ENCODE data around the gene CCL26. TPM values are rescaled to one million over a fixed set of nuclear protein-coding genes. Genes with fewer than 3 reads are reported as not detected.
"Not testable (repeated sequence)": the region's sequence is repeated elsewhere in the genome, so short reads cannot be mapped to it uniquely, and the experiment has no call there.

The CCL26 gene
- total RNA-seq, 1 donor from 2014 or later = 1.2 TPM

DNA sequence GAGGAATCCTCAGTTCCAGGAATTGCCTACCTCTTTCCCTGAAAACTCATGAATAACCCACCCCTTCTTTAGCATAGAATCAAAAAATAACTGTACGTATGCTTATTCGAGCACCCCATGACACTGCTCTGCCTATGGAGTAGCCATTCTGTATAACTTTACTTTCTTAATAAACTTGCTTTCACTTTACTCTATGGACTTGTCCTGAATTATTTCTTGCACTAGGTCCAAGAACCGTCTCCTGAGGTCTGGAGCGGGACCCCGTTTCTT lies 30.5 kb upstream of the CCL26 start:
- intact Hi-C loops (cut with DNase I) = no loop called here
- no peak for ATAC-seq
- Histone ChIP-seq H3K4me3 (no peak overlapping the region), H3K27ac (no peak overlapping the region), H3K36me3 (no peaks in the 10 kb centered on the region), H3K9me3 (peaks cover 7% of the 10 kb centered on the region), H3K4me1 (no peaks in the 10 kb centered on the region), H3K27me3 (no peaks in the 10 kb centered on the region)
- no peak for DNase-seq
- TF ChIP-seq, protein P1, sequence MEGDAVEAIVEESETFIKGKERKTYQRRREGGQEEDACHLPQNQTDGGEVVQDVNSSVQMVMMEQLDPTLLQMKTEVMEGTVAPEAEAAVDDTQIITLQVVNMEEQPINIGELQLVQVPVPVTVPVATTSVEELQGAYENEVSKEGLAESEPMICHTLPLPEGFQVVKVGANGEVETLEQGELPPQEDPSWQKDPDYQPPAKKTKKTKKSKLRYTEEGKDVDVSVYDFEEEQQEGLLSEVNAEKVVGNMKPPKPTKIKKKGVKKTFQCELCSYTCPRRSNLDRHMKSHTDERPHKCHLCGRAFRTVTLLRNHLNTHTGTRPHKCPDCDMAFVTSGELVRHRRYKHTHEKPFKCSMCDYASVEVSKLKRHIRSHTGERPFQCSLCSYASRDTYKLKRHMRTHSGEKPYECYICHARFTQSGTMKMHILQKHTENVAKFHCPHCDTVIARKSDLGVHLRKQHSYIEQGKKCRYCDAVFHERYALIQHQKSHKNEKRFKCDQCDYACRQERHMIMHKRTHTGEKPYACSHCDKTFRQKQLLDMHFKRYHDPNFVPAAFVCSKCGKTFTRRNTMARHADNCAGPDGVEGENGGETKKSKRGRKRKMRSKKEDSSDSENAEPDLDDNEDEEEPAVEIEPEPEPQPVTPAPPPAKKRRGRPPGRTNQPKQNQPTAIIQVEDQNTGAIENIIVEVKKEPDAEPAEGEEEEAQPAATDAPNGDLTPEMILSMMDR (IDR thresholded peaks at IDR 0.05) = no peak

DNA sequence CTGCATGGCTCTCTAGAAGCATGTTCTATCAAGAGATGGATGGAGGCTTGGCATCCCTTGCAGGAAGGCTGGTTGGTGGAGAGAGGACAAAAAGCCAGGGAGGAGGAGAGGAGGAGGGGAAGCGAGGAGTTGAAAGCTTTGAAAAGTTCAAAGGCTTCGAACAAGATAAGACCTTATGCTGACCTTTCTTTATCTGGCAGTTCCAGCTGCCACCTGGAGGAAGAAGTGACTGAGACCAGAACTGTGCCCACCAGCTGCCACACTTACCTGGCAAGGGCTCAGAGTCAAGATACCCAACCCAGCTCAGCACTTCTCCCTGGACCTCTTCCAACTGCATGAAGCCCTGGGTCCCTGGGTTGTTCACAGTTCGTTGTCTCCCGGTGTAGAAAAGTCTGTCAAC lies 26.8 kb upstream of the CCL26 start:
- DNase-seq (no peak), ATAC-seq (no peak)
- H3K36me3 ChIP-seq = no peaks in the 10 kb centered on the region
- intact Hi-C loops (cut with DNase I) = no loop called here
- H3K4me1 ChIP-seq = peaks cover 13% of the 10 kb centered on the region
- TF ChIP-seq, protein P1 (IDR thresholded peaks at IDR 0.05) = no peak
- H3K27ac ChIP-seq = no peak overlapping the region
- no peaks in the 10 kb centered on the region for H3K27me3 ChIP-seq
- no peaks in the 10 kb centered on the region for H3K9me3 ChIP-seq
- no peak overlapping the region for H3K4me3 ChIP-seq

DNA sequence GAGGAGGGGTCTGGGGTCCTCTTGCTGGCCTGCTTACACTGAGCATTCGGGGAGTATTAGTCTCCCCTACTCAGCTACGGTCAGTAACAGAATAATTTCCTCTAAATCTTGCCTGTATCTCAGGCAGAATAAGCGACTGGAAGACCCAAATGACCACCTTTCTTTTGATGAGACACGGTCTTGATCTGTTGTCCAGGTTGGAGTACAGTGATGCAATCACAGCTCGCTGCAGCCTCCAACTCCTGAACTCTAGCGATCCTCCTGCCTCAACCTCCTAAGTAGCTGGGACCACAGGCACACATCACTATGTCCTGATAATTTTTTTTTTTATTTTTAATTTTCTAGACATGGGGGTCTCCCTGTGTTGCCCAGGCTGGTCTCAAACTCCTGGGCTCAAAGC lies 24.4 kb upstream of the CCL26 start:
- H3K27ac ChIP-seq = peak overlapping the region; percentile 65
- H3K36me3 ChIP-seq = no peaks in the 10 kb centered on the region
- H3K27me3 ChIP-seq = no peaks in the 10 kb centered on the region
- no peak for DNase-seq
- ATAC-seq = no peak
- H3K4me3 ChIP-seq = no peak overlapping the region
- peaks cover 13% of the 10 kb centered on the region for H3K4me1 ChIP-seq
- no peaks in the 10 kb centered on the region for H3K9me3 ChIP-seq
- intact Hi-C loops (cut with DNase I) = no loop called here
- TF ChIP-seq, protein P1 (IDR thresholded peaks at IDR 0.05) = no peak

DNA sequence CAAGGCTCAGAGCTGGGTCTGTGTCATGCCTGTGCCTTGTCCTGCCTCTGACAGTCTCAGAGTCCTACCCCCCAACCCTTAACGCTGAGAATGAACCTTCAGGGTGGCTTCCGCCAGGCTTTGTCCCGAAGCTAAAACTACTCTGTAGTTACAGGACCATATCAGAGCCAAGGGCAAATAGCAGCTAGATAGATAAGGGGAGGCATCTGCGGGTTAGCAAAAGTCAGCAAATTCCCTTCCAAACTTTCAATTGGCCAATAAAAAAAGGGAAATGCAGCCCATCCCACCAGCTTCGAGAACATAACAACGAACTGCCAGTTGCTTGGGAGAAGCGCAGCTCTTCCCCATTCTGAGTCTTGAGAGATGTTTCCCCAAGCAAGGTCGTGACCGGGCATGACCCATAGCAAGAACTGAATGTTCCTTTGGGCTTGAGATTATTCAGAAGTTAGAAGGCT lies 23.8 kb upstream of the CCL26 start:
- H3K4me1 ChIP-seq = peaks cover 13% of the 10 kb centered on the region
- DNase-seq = no peak
- H3K27me3 ChIP-seq = no peaks in the 10 kb centered on the region
- H3K27ac ChIP-seq = peak overlapping the region; percentile 78
- ATAC-seq = peak; percentile 93
- no peak overlapping the region for H3K4me3 ChIP-seq
- intact Hi-C loops (cut with DNase I) = no loop called here
- H3K36me3 ChIP-seq = no peaks in the 10 kb centered on the region
- no peaks in the 10 kb centered on the region for H3K9me3 ChIP-seq
- TF ChIP-seq, protein P1 (IDR thresholded peaks at IDR 0.05) = no peak

DNA sequence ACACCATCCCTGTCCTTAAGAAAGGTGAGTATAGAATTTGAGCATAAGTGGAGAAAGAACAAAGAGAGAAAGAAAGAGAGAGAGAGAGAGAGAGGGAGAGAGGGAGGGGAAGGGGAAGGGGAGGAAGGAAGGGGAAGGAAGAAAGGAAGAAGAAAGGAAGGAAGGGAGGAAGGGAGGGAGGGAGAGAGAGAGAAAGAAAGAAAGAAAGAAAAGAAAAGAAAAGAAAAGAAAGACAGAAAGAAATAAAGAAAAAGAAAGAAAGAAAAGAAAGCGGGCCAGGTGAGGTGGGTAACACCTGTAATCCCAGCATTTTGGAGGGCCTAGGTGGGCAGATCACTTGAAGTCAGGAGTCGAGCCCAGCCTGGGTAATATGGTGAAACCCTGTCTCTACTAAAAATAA lies 21.7 kb upstream of the CCL26 start:
- H3K27me3 ChIP-seq = no peaks in the 10 kb centered on the region
- no peaks in the 10 kb centered on the region for H3K9me3 ChIP-seq
- no peak for DNase-seq
- no peak overlapping the region for H3K27ac ChIP-seq
- H3K4me3 ChIP-seq = no peak overlapping the region
- intact Hi-C loops (cut with DNase I) = no loop called here
- ATAC-seq = no peak
- TF ChIP-seq, protein P1 (IDR thresholded peaks at IDR 0.05) = no peak
- H3K4me1 ChIP-seq = peaks cover 13% of the 10 kb centered on the region
- H3K36me3 ChIP-seq = no peaks in the 10 kb centered on the region

DNA sequence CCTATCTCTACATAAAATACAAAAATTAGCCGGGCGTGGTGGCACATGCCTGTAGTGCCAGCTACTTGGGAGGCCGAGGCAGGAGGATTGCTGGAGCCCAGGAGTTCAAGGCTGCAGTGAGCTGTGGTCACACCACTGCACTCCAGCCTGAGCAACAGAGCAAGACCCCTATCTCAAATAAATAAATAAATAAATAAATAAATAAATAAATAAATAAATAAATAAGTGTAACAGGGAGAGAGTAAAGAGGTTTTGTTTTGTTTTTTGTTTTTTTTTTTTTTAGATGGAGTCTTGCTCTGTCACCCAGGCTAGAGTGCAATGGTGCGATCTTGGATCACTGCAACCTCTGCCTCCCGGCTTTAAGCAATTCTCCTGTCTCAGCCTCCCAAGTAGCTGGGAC lies 20.6 kb upstream of the CCL26 start:
- H3K27ac ChIP-seq; intact Hi-C loops (cut with DNase I); H3K9me3 ChIP-seq; H3K4me3 ChIP-seq; H3K27me3 ChIP-seq; DNase-seq; ATAC-seq; H3K36me3 ChIP-seq: not testable (repeated sequence)
- H3K4me1 ChIP-seq = peaks cover 13% of the 10 kb centered on the region

All from upper lobe of right lung (tissue), 1 donor.